ENCODE data around the gene RDH5.

Gene RDH5

GRCh38 chr12:55728186-55728938 is 8.2 kb downstream of the RDH5 start:
- DNase-seq (ENCODE audit: low read depth) = peak; percentile 69
- H3K4me3 ChIP-seq (replicated peaks; ENCODE audit: low read depth, low read length) = peak overlapping the region; percentile 93
- TF ChIP-seq CTCF (IDR thresholded peaks at IDR 0.05; ENCODE audit: low read length, missing control alignments) = no peak

GRCh38 chr12:55728939-55729818 is 9.0 kb downstream of the RDH5 start, which contains the start of gene CD63:
TSS of gene CD63 (minus strand) at chr12:55729009. CDS start at chr12:55728341, 668 bp downstream.
- H3K4me3 ChIP-seq (replicated peaks; ENCODE audit: low read depth, low read length) = peak within 1 kb of the TSS; percentile 93
- DNase-seq (ENCODE audit: low read depth) = peak; percentile 96
- no peak for TF ChIP-seq CTCF (IDR thresholded peaks at IDR 0.05; ENCODE audit: low read length, missing control alignments)

DNA sequence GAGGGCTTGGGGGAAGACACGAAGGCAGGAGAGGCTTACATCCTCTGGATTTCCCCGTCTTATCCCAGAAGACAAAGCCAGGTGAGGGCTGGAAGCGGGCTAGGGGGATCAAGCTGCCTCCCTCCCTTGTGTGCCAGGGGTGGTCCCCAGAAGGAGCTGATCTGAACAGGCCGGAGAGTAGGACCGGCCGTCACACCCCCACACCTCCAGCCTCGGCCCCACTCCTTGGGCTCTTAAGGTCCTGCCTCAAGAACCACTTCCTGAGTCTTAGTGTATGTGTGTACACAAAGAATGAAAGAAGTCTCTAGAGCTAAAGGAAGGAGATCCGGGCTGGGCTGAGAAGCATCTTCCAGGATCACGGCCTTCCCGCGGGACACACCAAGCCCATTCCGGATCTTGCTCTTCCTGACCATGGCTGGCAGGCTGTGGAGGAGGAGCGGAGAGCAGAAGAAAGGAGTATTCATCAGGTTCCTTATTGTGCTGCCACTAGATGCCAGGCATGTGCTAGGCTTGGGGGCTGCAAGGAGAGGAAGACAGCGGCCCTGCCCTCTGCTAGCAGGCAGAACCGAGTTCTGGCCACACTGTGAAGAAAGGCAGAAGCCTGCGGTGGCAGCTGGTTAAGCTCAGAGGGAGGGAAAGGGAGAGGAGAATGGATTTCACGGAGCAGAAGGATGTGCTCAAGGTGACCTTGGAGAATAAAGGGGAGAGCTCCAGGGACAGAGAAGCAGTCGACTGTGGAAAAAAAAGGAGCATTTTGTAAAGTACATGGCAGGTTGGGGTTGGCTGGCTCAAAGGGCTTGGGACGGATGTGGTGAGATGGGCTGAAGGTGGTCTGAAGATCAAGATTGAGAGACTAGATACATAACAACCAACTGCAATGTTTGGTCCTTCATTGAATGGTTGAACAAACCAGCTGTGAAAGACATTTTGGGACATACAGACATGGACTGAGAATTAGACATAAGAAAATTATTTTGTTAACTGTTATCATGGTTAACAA is 9.9 kb downstream of the RDH5 start:
- H3K4me3 ChIP-seq (replicated peaks; ENCODE audit: low read depth, low read length) = peak overlapping the region; percentile 93
- DNase-seq (ENCODE audit: low read depth) = peak; percentile 65

DNA sequence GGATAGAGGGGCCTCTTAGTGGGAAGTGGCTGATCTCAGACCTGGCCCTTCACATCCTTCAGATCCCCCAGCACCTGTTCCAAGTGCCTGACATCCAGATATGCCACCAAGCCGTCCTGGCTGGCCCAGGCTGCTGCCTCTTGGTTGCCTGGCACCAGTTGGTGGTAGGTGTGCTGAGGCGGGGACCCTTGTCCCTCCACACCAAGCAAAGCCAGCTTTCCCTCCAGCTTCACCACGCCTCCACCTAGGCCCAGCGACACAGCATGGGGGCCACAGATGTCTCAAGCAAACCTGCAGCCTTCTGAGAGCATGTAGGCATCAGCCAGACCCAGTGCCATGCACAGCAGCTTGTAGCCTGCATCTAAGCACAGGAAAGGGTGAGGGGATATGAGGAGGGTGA is 12.1 kb downstream of the RDH5 start:
- no peak for TF ChIP-seq CTCF (IDR thresholded peaks at IDR 0.05; ENCODE audit: low read length, missing control alignments)
- no peak overlapping the region for H3K4me3 ChIP-seq (replicated peaks; ENCODE audit: low read depth, low read length)

More for the DNA sequence above, 9.9 kb downstream of the RDH5 start:
- no peak for TF ChIP-seq CTCF (IDR thresholded peaks at IDR 0.05; ENCODE audit: low read length, missing control alignments)

DNA sequence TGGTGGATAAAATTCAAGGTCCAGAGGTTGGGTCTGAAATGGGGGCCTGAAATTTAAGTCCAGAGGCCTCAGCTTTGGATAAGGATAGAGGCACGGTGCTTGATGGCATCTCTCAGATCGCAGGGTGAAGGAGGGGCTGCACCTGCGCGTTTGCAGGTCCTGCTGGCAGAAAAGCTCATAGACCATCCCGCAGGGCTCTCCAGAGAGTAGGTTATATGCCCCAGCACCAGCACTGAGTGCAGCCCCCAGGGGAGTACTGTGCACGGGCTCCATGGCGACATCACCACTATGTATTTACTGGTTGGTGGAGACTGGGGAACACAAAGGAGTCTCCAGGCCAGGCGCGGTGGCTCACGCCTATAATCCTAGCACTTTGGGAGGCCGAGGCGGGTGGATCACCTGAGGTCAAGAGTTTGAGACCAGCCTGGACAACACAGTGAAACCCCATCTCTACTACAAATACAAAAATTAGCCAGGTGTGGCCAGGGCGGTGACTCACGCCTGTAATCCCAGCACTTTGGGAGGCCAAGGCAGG is 12.9 kb downstream of the RDH5 start:
- DNase-seq (ENCODE audit: low read depth) = no peak
- no peak overlapping the region for H3K4me3 ChIP-seq (replicated peaks; ENCODE audit: low read depth, low read length)
- no peak for TF ChIP-seq CTCF (IDR thresholded peaks at IDR 0.05; ENCODE audit: low read length, missing control alignments)

More for the DNA sequence above, 12.1 kb downstream of the RDH5 start:
- DNase-seq (ENCODE audit: low read depth) = no peak

- DNase-seq (ENCODE audit: low read depth) = no peak
- no peak overlapping the region for H3K4me3 ChIP-seq (replicated peaks; ENCODE audit: low read depth, low read length)
- no peak for TF ChIP-seq CTCF (IDR thresholded peaks at IDR 0.05; ENCODE audit: low read length, missing control alignments)
Measured at GRCh38 chr12:55733858-55734257, 13.7 kb downstream of the RDH5 start.
